ENCODE measurements around the gene TBX20. TPM values are rescaled to one million over a fixed set of nuclear protein-coding genes. Genes with fewer than 3 reads are reported as not detected.
"Not testable (repeated sequence)": the region's sequence is repeated elsewhere in the genome, so short reads cannot be mapped to it uniquely, and the experiment has no call there.

TBX20 gene
- total RNA-seq, 2 donors from 2014 or later: not detected

- H3K27ac Mint-ChIP-seq; H3K36me3 Mint-ChIP-seq (ENCODE audit: low read depth); DNase-seq; H3K9me3 ChIP-seq (ENCODE audit: control insufficient read depth, low read length, poor library complexity, severe bottlenecking); ATAC-seq: not testable (repeated sequence)
- H3K27me3 Mint-ChIP-seq: peaks cover 32% of the 10 kb centered on the region
- peaks cover 11% of the 10 kb centered on the region for H3K4me1 Mint-ChIP-seq
- H3K4me3 Mint-ChIP-seq: peak overlapping the region; percentile 66
Observed at GRCh38 chr7:35186751-35187150, 67.1 kb downstream of the TBX20 start.

DNA sequence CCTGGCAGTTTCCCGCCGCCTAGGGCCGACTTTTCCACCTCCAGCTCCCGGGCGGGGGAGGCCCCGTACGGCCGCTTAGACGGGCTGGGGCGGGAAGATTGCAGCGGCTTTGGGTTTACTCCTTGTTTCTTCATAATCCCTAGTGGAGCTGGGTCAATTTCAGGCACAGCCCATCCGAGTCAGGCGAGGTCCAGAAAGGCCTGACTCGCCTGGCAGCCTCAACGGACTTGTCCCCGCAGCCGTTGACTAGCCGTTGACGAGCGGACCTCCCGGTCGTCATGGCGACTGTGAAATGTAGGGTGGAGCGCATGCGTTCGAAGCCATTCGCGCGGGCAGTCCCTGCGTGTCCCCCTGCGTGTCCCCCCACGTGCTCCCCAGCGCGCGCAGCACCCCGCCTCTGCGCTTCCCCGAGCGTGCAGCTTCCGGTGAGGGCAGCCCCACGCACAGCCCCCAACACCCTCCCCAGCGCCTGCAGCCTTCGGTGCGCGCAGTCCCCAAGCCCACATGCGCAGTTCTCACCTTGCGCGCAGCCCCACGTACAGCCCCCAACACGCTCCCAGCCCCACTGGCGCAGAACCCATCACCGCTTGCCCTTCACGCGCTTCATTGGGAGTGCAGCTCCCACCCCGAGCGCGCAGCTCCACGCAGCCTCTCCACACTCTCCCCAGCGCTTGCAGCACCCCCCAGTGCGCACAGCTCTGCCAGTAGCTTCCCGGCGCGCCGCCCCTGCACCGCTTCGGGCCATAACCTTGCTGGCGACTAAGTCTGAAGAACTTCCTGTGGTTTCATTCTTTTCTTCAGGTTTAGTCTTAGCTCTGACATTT is 67.8 kb downstream of the TBX20 start:
- no peaks in the 10 kb centered on the region for H3K9me3 ChIP-seq (ENCODE audit: control insufficient read depth, low read length, poor library complexity, severe bottlenecking)
- H3K27me3 Mint-ChIP-seq: peaks cover 32% of the 10 kb centered on the region
- no peak overlapping the region for H3K27ac Mint-ChIP-seq
- peak overlapping the region; percentile 66 for H3K4me3 Mint-ChIP-seq
- peaks cover 11% of the 10 kb centered on the region for H3K4me1 Mint-ChIP-seq
- DNase-seq (no peak), ATAC-seq (no peak)
- peaks cover 7% of the 10 kb centered on the region for H3K36me3 Mint-ChIP-seq (ENCODE audit: low read depth)

DNA sequence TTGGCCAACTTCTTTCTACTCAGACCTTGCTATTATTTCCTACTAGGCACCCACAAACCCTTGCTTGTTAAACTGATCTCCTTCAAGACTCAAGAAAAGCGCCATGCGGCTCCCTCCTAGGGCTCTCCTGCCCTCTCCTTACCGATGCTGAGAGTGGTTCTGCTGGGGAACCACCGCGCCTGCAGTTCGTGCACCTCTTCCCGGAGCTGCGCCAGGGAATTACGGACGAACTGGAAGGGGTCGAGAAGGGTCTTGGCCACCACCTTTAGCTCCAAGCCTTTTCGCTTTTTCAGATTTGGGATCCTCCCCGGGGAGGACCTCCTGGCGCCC is 68.4 kb downstream of the TBX20 start:
- Mint-ChIP-seq H3K27me3 (peaks cover 32% of the 10 kb centered on the region), H3K4me1 (peaks cover 11% of the 10 kb centered on the region)
- DNase-seq; H3K36me3 Mint-ChIP-seq (ENCODE audit: low read depth); H3K4me3 Mint-ChIP-seq; H3K27ac Mint-ChIP-seq; ATAC-seq; H3K9me3 ChIP-seq (ENCODE audit: control insufficient read depth, low read length, poor library complexity, severe bottlenecking): not testable (repeated sequence)

- ATAC-seq; DNase-seq; H3K9me3 ChIP-seq (ENCODE audit: control insufficient read depth, low read length, poor library complexity, severe bottlenecking); H3K27ac Mint-ChIP-seq; H3K36me3 Mint-ChIP-seq (ENCODE audit: low read depth): not testable (repeated sequence)
- Mint-ChIP-seq H3K4me1 (peaks cover 11% of the 10 kb centered on the region), H3K27me3 (peaks cover 32% of the 10 kb centered on the region), H3K4me3 (peak overlapping the region; percentile 70)
Observed at GRCh38 chr7:35184961-35185360, 68.9 kb downstream of the TBX20 start.

DNA sequence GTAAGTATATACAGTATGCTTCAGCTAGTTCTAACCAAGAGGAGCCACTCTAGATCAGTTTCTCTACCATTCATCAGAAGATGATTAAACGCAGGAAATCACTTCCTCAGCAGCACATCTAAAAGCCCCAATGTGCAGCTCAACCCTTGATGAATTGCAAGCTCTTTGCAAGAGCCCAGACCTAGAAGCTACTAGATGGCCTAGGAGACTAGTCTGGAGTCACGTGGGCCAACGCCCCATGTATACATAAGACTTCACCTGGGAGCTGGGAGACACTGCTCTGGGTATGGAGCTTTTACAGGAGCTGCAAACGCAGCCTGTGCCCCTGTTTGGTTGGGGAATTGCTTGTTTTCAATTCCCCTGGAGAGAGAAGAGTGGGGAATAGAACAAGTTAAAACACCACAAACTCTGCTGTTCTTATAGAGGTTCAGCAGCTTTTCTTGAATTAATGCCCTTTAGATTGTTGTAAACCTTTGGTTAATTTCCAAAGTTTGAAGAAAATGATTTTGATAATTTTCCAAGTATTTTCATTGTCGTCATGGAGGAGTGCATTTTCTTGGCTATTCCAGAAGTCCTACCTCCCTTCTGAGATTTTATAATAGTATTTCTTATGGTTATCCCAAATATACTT is 69.9 kb downstream of the TBX20 start:
- H3K9me3 ChIP-seq (ENCODE audit: control insufficient read depth, low read length, poor library complexity, severe bottlenecking); H3K4me3 Mint-ChIP-seq; ATAC-seq; DNase-seq; H3K36me3 Mint-ChIP-seq (ENCODE audit: low read depth); H3K27ac Mint-ChIP-seq: not testable (repeated sequence)
- peaks cover 32% of the 10 kb centered on the region for H3K27me3 Mint-ChIP-seq
- peaks cover 11% of the 10 kb centered on the region for H3K4me1 Mint-ChIP-seq

DNA sequence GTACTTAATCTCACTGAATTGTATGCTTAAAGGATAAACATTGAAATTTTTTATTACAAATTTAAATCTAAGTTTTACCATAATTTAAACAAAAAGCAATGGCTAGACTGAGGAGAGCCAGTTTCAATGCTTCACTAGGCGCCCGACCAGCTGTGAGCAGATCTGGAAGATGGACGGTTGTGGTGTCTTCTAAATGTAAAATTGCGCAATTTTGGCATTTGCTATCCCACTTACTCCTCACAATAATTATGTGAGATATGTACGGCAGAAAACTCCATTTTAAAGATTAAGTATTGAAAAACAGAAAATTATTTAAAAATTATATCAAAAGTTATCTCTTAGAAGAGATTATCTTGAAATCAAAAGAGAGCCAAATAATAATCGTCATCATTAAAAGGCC is 73.2 kb downstream of the TBX20 start:
- not testable (repeated sequence) for H3K4me3 Mint-ChIP-seq; ATAC-seq; H3K9me3 ChIP-seq (ENCODE audit: control insufficient read depth, low read length, poor library complexity, severe bottlenecking); DNase-seq; H3K36me3 Mint-ChIP-seq (ENCODE audit: low read depth); H3K27ac Mint-ChIP-seq; H3K4me1 Mint-ChIP-seq
- peaks cover 17% of the 10 kb centered on the region for H3K27me3 Mint-ChIP-seq

DNA sequence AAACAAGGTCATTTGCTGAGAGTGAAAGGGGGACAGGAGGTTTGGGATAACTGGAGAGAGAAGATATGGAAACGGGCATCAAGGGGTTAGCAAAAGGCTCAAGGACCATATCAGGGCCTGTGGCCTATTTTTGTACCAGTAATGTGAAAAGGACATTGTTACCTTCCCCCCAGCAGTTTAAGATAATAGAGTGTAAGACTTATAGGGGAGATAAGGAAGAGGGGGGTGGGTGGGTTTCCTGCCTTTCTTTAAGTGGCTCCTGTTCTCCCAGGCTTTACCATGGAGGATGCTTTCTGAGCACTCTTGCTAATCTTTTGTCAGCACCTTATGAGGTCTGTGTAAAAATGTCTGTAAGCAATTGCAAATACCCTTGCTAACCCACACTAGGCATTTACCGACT is 80.7 kb downstream of the TBX20 start:
- not testable (repeated sequence) for H3K9me3 ChIP-seq (ENCODE audit: control insufficient read depth, low read length, poor library complexity, severe bottlenecking); ATAC-seq; H3K4me3 Mint-ChIP-seq; DNase-seq; H3K36me3 Mint-ChIP-seq (ENCODE audit: low read depth); H3K27ac Mint-ChIP-seq; H3K4me1 Mint-ChIP-seq
- H3K27me3 Mint-ChIP-seq: peaks cover 27% of the 10 kb centered on the region

DNA sequence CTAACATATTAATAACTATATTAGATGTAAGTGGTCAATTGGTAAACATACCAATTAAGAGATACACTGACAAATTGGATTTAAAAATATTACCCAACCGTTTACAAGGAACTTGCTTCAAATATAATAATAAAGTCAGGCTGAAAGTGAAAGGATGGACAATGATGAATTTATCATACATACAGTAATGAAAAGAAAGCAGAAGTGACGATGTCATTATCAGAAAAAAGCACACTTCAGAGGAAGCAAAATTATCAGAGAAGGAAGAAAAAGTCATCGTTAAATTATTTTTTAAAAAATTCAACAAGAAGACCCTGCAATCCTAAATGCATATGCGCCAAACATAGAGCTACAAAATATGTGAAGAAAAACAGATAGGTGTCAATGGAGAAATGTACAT is 81.8 kb downstream of the TBX20 start:
- not testable (repeated sequence) for H3K36me3 Mint-ChIP-seq (ENCODE audit: low read depth); H3K4me1 Mint-ChIP-seq; H3K9me3 ChIP-seq (ENCODE audit: control insufficient read depth, low read length, poor library complexity, severe bottlenecking); DNase-seq; ATAC-seq; H3K4me3 Mint-ChIP-seq; H3K27ac Mint-ChIP-seq
- H3K27me3 Mint-ChIP-seq: peaks cover 27% of the 10 kb centered on the region

GRCh38 chr7:35167658-35168057 is 86.2 kb downstream of the TBX20 start:
- not testable (repeated sequence) for H3K36me3 Mint-ChIP-seq (ENCODE audit: low read depth); H3K4me3 Mint-ChIP-seq; H3K4me1 Mint-ChIP-seq; H3K27ac Mint-ChIP-seq; ATAC-seq; H3K9me3 ChIP-seq (ENCODE audit: control insufficient read depth, low read length, poor library complexity, severe bottlenecking); DNase-seq
- H3K27me3 Mint-ChIP-seq: peaks cover 13% of the 10 kb centered on the region

- H3K4me1 Mint-ChIP-seq: not testable (repeated sequence)
- H3K27me3 Mint-ChIP-seq: peaks cover 14% of the 10 kb centered on the region
Observed at GRCh38 chr7:35167158-35167557, 86.7 kb downstream of the TBX20 start.

DNA sequence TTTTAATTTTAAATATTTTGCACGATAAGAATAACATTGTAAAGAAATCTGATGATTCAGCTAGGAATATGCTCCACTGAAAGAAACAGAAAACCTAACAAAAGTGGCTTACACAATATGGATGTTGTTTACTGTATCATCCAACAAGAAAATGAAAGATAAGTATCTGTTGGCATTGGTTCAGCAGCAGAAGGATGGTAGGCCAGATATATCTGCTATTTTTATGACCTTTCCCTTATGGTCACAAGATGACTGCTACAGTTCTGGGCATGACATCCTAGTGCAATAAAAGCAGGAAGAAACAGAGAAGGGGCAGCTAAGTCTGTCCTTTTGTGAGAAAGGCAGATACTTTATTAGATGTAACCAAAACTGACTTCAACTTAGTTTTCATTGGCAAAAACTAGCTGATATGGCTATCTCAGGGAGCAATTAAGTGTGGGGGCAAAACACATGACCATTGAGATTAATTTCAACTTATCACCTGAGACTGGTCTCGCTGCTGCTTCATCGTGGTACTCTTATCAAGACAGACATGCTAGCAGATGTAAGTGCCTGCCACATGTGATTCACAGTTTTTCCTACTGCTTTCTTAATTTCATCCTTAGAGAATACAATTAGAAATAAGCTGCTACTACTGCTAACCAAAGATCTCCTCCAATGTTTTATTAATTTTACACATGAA is 92.7 kb downstream of the TBX20 start:
- not testable (repeated sequence) for H3K27ac Mint-ChIP-seq

More at GRCh38 chr7:35167158-35167557, 86.7 kb downstream of the TBX20 start:
- not testable (repeated sequence) for H3K36me3 Mint-ChIP-seq (ENCODE audit: low read depth); H3K9me3 ChIP-seq (ENCODE audit: control insufficient read depth, low read length, poor library complexity, severe bottlenecking); DNase-seq; ATAC-seq; H3K4me3 Mint-ChIP-seq; H3K27ac Mint-ChIP-seq

More for the DNA sequence above, 92.7 kb downstream of the TBX20 start:
- H3K9me3 ChIP-seq (ENCODE audit: control insufficient read depth, low read length, poor library complexity, severe bottlenecking); DNase-seq; H3K4me3 Mint-ChIP-seq; H3K4me1 Mint-ChIP-seq; ATAC-seq; H3K36me3 Mint-ChIP-seq (ENCODE audit: low read depth): not testable (repeated sequence)
- H3K27me3 Mint-ChIP-seq: peaks cover 19% of the 10 kb centered on the region
